ENCODE data around the gene TUBA8. TPM values are rescaled to one million over a fixed set of nuclear protein-coding genes. Genes with fewer than 3 reads are reported as not detected.

TUBA8 gene
- total and polyA plus RNA-seq, 8 donors, result 3.1 to 4.1 (median 3.5) TPM; not detected in 5

DNA sequence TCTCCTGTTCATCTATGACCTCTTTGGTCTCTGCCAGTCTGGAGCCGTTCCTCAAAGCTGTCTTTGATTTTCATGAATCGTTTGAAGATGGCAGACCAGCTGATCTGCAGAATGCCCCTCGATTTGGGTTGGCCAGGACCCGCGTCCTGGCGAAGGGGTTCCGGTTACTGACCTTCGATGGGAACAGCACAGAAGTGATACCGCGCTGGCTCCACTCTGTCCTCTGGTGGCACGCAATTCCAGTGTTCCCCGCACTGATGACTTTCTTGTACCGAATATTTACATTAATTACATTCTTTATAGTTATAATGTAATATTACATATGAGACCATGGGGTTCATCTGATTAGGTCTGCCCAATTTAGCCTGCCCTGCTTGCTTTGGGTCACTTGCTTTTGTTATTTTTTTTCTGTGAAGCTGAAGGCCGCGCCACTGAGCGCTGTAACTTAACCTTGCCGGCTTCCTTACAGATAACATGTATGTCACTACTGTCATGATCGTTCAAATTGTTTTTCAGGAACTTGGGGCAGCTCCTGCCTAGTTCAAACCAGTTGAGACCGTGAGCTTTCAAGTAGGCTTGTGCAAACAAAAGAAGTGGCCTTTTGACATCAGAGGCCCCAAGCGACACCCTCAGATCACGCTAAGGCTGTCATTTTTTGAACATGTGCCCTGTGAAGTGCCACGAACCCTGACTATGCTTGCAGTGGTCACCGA lies 35.2 kb downstream of the TUBA8 start:
- TF ChIP-seq, protein P1, sequence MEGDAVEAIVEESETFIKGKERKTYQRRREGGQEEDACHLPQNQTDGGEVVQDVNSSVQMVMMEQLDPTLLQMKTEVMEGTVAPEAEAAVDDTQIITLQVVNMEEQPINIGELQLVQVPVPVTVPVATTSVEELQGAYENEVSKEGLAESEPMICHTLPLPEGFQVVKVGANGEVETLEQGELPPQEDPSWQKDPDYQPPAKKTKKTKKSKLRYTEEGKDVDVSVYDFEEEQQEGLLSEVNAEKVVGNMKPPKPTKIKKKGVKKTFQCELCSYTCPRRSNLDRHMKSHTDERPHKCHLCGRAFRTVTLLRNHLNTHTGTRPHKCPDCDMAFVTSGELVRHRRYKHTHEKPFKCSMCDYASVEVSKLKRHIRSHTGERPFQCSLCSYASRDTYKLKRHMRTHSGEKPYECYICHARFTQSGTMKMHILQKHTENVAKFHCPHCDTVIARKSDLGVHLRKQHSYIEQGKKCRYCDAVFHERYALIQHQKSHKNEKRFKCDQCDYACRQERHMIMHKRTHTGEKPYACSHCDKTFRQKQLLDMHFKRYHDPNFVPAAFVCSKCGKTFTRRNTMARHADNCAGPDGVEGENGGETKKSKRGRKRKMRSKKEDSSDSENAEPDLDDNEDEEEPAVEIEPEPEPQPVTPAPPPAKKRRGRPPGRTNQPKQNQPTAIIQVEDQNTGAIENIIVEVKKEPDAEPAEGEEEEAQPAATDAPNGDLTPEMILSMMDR (IDR thresholded peaks at IDR 0.05), result no peak
- TF ChIP-seq POLR2A (IDR thresholded peaks at IDR 0.05) (no peak), EP300 (IDR thresholded peaks at IDR 0.05) (no peak), POLR2AphosphoS5 (IDR thresholded peaks at IDR 0.05) (no peak)
- DNase-seq, result peak in 1 of 2 donors; percentile 44
- H3K9me3 ChIP-seq, result no peaks in the 10 kb centered on the region
- H3K36me3 ChIP-seq, result no peaks in the 10 kb centered on the region
- intact Hi-C loops (cut with DNase I; ENCODE audit: low total_unique reads), result no loop called here
- WGBS, 5 donors, result 76 to 83% (median 83%) methylated on average over 23 of the region's 23 CpGs
- no peak overlapping the region for H3K27ac ChIP-seq
- H3K27me3 ChIP-seq, result no peaks in the 10 kb centered on the region
- H3K4me1 ChIP-seq, result peaks cover 7 to 25% (median 13%) of the 10 kb centered on the region in 4 donors
- no peak overlapping the region for H3K4me3 ChIP-seq

DNA sequence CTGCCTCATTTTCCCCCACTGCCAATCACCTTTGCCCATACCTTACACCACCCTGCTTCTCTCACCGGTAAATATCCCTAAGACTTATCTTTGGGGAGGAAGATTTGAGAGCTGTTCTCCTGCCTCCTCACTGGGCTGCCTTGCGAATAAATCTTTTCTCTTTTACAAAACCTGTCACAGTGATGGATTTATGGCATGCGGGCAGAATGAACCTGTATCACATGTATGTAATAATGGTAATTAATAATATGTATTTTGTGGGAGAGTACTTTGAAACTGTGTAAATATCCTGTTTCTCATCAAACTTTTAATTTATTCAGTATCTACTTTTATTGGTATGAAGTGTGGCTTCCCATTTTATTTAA lies 35.8 kb downstream of the TUBA8 start:
- no peak for TF ChIP-seq POLR2AphosphoS5 (IDR thresholded peaks at IDR 0.05)
- TF ChIP-seq EP300 (IDR thresholded peaks at IDR 0.05), result no peak
- no peak for TF ChIP-seq POLR2A (IDR thresholded peaks at IDR 0.05)
- TF ChIP-seq, protein P1 (IDR thresholded peaks at IDR 0.05), result no peak
- H3K9me3 ChIP-seq, result no peaks in the 10 kb centered on the region
- no peak overlapping the region for H3K4me3 ChIP-seq
- H3K4me1 ChIP-seq, result peaks cover 7 to 30% (median 16%) of the 10 kb centered on the region in 4 donors
- no peaks in the 10 kb centered on the region for H3K36me3 ChIP-seq
- intact Hi-C loops (cut with DNase I; ENCODE audit: low total_unique reads), result no loop called here
- 72 to 87% (median 83%) methylated on average over 3 of the region's 3 CpGs for WGBS, 5 donors
- DNase-seq, result no peak
- H3K27me3 ChIP-seq, result no peaks in the 10 kb centered on the region
- H3K27ac ChIP-seq, result no peak overlapping the region

DNA sequence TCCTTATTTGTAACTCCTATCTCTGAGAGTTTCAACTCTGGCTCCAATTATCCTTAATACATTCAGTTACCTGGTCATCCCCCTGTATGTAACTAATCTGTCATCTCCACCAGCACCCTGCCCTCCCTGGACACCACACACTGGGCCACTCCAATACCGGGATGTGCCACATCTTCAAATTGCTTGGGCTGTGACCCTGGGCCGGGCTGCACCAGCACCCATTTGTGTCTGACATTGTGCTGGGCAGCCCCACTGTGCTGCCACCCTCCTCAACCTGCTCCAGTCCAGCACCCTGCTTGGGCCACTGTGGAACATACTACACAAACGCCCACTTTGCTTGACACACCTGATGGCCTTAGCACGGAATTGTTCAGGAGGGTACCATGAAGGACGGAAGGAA lies 37.2 kb downstream of the TUBA8 start:
- Histone ChIP-seq H3K36me3 (no peaks in the 10 kb centered on the region), H3K9me3 (no peaks in the 10 kb centered on the region), H3K27ac (no peak overlapping the region), H3K4me1 (peaks cover 7 to 36% (median 18%) of the 10 kb centered on the region in 4 donors), H3K27me3 (no peaks in the 10 kb centered on the region), H3K4me3 (no peak overlapping the region)
- intact Hi-C loops (cut with DNase I; ENCODE audit: low total_unique reads), result no loop called here
- TF ChIP-seq POLR2A (IDR thresholded peaks at IDR 0.05), result no peak
- no peak for TF ChIP-seq POLR2AphosphoS5 (IDR thresholded peaks at IDR 0.05)
- TF ChIP-seq, protein P1 (IDR thresholded peaks at IDR 0.05), result no peak
- no peak for TF ChIP-seq EP300 (IDR thresholded peaks at IDR 0.05)
- no peak for DNase-seq
- WGBS, 5 donors, result 92 to 97% (median 92%) methylated on average over 2 to 5 of the region's 5 CpGs

DNA sequence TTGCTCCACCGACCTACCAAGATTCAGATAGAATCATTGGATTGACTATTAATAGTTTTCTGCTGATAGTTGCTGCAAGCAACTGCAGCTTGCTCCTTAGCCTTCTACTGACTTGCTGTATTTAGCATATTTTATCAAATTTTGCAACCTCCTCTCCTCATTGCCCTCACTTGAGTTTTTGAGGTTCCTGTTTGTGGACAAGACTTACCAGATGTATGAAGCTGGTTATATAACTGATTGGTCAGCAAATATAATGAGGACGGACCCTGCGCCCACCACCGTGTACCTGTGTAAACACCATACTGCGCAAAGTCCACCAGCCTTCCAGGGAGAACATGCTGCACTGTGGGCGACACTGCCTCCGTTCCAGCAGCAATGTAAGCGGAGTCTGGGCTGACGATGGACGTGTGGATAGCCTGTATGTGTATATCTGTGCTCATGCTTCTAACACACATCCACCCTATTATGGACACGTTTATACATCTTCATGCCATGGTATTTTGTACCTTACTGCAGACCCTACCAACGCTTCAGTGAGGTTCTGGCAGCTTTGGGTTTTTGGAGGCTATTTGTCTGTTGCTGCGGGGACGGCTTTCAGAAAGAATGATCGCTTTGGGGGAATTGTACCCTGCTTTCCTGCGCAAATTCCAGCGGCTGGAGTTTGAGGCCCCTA lies 37.8 kb downstream of the TUBA8 start:
- intact Hi-C loops (cut with DNase I; ENCODE audit: low total_unique reads), result no loop called here
- TF ChIP-seq, protein P1 (IDR thresholded peaks at IDR 0.05), result no peak
- TF ChIP-seq EP300 (IDR thresholded peaks at IDR 0.05), result no peak
- TF ChIP-seq POLR2AphosphoS5 (IDR thresholded peaks at IDR 0.05), result no peak
- no peak for TF ChIP-seq POLR2A (IDR thresholded peaks at IDR 0.05)
- peak in 1 of 2 donors; percentile 39 for DNase-seq
- 53 to 83% (median 79%) methylated on average over 17 of the region's 17 CpGs for WGBS, 5 donors
- H3K4me3 ChIP-seq, result peak overlapping the region in 1 of 4 donors; percentile 68
- no peaks in the 10 kb centered on the region for H3K9me3 ChIP-seq
- no peaks in the 10 kb centered on the region for H3K36me3 ChIP-seq
- H3K4me1 ChIP-seq, result peaks cover 7 to 36% (median 18%) of the 10 kb centered on the region in 4 donors
- no peaks in the 10 kb centered on the region for H3K27me3 ChIP-seq
- peak overlapping the region in 1 of 5 donors; percentile 89 for H3K27ac ChIP-seq
